GM21447 (cell line): ENCODE results near the gene PGM3.

Experiments
- ATAC-seq: cut with Tn5 transposase; IDR thresholded peaks from one replicate; pipeline ENCODE4 v1.9.1; 2021; ENCODE audit not compliant: unreplicated experiment

PGM3 gene

DNA sequence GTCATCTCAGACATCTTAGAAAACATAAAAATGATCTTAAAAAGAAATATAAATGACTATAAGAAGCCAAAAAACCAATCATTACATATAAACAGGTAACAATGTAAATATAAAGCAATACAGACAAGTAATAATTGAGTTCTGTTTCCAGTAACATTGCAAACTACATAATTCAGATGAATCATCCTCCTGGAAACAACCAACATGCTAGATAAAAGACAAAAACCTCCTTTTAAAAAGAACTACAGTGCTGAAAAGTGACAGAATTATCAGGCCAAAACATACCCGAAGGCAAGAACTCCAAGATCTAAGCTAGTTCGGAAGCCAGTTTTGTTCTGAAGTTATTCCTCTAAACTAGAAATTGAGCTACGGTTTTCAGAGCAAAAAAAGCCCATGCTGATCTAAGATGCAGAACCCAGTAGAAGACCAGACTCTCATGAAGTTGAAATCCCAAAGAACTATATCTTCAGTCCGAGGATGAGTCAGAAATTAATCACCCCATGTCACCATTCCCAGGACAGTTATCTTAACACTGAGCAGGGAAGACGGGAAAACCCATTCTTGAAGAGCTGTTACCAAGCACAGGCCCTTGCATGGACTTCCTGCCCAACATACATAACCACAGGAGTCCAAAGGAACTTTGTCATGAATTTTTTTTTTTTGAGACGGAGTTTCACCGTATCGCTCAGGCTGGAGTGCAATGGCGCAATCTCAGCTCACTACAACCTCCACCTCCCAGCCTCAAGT, 9.8 kb downstream of the PGM3 start:
- no peak for ATAC-seq

- no peak for ATAC-seq
Measured at GRCh38 chr6:83182114-83182513, 11.0 kb downstream of the PGM3 start.

GRCh38 chr6:83180426-83180950, 12.6 kb downstream of the PGM3 start:
- no peak for ATAC-seq

DNA sequence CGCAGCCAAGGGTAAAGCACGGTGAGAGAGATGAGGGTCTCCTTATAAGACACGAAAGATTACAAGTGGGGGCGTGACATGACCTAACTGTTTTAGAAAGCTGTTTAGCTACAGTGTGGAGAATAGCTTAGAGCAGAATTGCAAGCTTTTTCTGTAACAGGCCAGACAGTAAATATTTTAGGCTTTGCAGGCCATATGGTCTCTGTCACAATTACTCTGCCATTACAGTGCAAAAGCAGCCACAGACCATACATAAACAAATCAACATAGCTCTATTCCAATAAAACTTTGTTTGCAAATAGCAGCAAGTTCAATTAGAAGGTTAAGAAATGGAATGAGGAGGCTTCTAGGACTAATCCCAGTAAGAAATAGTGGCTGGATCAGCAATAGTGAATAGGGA, 16.8 kb downstream of the PGM3 start:
- ATAC-seq: no peak

DNA sequence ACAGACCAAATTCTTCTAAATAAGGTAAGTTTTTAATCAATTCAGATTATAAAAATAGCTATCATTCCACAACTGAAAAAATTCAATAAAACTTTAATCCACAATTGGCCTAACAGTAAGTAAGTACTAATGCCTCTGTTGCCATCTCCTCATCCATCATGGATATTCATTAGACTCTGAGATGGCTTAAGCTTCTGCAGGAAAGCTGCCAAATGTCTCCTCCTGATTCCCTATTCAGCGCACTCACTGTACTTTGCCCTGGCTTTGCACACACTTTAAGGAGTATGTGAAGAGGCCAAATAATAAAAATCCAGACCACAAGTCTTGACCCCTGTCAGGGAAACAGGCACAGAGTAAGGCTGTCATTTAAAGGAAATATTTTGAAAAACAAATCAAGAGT, 23.6 kb downstream of the PGM3 start:
- no peak for ATAC-seq

DNA sequence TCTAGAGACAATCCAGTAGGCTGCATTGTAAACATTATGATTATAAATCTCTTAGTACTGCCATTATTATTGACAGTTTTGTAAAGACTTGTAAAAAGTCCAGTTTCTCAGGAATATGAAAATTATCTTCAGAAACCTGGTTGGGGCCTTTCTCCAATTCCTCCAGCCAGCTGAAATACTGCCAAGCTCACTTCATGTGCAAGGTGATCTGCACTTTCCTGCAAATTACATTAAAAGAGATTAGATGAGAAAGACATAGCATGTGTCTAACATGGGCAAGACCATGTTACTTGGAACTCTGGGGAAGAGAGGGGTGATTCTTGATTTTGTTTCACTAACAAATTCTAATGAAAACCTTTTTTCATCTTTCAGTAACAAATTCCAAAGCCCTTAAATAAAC, 24.0 kb downstream of the PGM3 start:
- ATAC-seq: no peak

DNA sequence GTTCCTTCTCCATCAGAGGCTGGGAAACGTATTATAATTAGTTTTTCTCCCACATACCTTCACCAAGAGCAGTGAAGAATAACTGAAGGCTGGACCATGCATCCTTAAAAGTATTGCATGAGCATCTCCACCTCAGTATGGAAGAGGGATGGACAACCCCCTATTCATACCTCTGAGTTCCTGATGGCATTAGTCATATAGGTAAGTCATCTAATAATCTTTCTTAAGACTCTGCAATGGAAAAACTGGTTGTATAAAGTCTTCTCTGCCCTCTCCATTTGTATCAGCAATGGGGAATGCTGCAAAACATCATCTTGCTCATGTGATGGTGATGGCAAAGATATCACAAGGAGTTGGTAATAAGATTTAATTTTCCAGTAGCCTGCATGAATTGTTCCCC, 24.5 kb downstream of the PGM3 start:
- ATAC-seq: no peak

DNA sequence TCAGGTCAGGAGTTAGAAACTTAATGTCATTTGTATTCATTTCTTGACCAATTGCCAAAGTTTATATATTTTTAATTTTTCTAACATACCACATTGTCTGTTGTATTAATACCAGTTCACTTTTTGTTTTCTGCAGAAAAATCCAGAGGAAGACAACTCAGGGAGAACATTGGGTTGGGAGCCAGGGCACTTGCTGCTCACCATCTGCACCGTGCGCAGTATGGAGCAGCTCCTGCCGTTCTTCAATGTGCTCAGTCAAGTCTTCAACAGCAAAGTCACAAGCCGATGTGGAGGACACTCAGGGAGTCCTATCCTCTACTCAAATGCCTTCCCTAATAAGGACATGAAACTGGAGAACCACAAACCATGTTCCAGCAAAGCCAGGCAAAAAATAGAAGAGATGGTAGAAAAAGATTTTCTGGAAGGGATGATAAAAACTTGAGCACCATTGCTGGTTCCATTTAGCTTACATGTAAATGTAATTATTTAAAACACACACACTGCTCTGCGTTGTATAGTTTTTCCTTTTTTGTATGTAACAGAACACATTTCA, 25.3 kb downstream of the PGM3 start:
- ATAC-seq: no peak

- ATAC-seq: no peak
Measured at GRCh38 chr6:83160167-83160566, 32.9 kb downstream of the PGM3 start.

- ATAC-seq: no peak
Measured at GRCh38 chr6:83155794-83156193, 37.3 kb downstream of the PGM3 start.

DNA sequence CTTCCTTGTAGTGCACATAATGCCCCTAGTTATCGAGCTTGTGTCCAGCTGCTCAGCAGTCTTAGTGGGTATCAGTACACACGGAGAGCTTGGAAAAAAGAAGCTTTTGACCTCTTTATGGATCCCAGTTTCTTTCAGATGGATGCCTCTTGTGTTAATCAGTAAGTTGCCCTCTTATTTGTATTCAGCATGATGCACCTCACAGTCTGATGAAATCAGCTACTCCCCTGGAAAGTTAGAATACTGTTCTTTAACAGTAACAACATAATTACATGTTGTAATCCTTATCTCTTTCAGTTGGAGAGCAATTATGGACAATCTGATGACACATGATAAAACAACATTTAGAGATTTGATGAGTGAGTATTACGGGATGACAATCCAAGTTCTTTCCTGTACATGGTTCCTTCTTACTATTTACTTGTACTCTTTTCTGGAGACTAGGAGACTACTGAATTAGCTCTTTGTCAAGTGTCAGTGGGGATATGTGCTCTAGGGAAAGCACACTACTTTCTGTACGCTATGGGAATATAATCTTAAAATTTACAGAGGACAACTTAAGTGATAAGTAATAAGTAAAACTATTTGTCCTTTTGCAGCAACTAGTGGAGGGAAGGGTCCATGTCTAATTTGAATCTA, 39.1 kb downstream of the PGM3 start:
- no peak for ATAC-seq

DNA sequence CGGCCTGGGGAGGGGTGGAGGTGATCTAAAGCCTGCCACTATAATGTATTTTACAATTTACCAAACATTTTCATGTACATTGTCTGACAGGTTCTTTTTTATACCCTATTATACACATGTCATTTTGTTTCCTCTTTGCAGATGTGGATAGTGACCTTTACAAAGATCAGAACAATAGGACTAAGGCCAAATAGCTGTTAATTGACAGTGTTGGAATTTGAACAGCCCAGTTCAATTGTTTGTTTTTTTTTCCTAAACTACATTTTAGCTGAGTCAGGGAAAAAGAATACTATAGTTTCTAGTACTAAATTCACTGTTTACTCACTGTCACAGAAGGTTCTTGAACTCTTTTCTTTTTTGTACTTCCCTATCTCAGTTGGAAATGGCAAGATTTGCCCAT, 40.2 kb downstream of the PGM3 start:
- ATAC-seq: no peak

DNA sequence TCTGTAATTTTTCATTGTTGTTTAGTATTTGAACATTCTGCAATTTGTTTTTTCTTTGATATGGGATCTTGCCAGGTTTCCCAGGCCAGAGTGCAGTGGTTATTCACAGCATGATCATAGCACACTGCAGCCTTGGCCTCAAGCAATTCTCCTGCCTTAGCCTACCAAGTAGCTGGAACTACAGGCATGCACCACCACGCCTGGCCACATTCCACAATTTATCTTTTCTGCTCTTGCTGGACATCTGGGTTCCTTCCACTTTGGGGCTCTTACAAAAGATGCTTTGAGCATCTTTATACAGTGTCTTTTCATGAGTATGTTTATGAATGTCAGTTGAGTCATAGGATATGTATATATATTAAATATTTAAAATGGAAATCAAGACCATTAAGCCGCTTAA, 42.0 kb downstream of the PGM3 start:
- no peak for ATAC-seq

- no peak for ATAC-seq
Measured at GRCh38 chr6:83138758-83139157, 54.3 kb downstream of the PGM3 start.

DNA sequence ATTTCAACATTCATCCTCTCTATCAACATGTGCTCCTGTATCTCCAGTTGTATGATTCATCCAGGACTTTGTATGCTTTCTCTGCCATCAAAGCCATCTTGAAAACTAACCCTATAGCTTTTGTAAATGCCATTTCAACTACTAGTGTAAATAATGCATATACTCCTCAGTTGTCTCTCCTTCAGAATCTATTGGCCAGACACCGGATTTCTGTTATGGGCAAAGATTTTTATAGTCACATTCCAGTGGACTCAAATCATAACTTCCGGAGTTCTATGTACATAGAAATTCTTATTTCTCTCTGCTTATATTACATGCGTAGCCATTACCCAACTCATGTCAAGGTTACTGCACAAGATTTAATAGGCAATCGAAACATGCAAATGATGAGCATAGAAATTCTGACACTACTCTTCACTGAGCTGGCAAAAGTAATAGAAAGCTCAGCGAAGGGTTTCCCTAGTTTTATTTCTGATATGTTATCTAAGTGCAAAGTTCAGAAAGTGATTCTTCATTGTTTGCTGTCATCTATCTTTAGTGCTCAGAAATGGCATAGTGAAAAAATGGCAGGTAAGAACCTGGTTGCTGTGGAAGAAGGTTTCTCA, 54.8 kb downstream of the PGM3 start:
- ATAC-seq: no peak

- ATAC-seq: no peak
Measured at GRCh38 chr6:83132121-83132520, 60.9 kb downstream of the PGM3 start.

DNA sequence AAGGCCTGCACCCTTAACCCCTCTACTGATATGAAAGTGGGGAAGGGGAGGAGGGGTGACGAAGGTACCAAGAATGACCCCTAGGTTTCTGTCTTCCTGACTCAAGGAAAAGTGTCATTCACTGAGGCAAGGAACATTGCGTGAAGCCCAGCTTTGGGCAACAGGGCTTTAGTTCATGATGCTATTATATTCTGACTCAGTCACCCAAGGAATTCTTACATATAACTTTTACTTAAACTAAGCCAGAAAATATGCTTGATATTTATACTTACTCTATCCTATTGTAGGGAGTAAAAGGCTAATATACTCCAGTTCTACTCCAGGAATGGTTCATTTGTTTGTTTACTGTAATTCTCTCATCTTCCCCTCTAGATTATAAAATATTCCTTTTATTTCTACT, 65.1 kb downstream of the PGM3 start:
- no peak for ATAC-seq

DNA sequence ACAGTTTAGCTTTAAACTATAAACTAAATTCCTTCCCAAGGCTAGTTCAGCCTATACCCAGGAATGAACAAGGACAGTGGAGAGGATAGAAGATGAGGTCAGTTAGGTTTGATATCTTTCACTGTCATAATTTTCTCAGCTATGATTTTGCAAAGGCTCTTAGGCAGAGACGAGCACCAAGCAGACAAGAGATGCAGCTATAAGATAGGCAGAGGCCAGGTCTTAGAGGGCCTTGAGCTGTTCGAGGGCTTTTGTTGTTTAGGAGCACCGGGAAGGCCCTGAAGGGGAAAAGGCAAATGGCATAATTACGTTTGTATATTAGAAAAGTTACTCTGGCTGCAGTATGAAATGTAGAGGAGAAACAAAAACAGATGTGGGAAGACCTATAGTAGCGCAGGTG, 65.8 kb downstream of the PGM3 start:
- ATAC-seq: no peak

- ATAC-seq: no peak
Measured at GRCh38 chr6:83126807-83127206, 66.3 kb downstream of the PGM3 start.

- ATAC-seq: no peak
Measured at GRCh38 chr6:83126223-83126622, 66.8 kb downstream of the PGM3 start.

- no peak for ATAC-seq
Measured at GRCh38 chr6:83125425-83125824, 67.6 kb downstream of the PGM3 start.

DNA sequence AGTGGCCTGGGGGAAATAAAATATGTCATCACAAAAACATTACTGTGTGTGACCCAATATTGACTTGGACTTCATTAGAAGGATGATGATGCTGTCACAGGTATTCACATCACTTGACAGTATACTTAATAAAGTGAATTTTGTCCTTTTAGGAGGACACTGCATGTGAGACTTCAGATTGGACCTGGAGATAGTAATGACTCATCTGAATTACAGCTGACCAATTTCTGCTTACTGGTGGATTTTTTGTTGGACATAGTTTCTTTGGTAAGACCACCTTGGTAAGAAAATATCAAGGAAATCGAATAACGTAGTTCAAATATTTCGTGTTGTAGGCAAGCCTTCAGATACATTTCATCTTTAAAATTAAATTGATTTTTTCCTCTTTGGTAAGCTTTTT, 68.5 kb downstream of the PGM3 start:
- no peak for ATAC-seq
